AG10803 (cell line): ENCODE data around the gene CCDC43.
"Not testable (repeated sequence)": the region's sequence is repeated elsewhere in the genome, so short reads cannot be mapped to it uniquely, and the experiment has no call there.

Source experiments
- DNase-seq: peaks from one replicate; pipeline ENCODE4 v3.0.0; 2010; ENCODE audit warnings: low read depth
- H3K4me3 ChIP-seq: 2 replicates; pipeline ENCODE4 v1.5.1; 2011; ENCODE audit warnings: mild to moderate bottlenecking, low read length, control low read depth
- CTCF ChIP-seq: conservative IDR thresholded peaks from 2 replicates; pipeline ENCODE4 v1.5.1; 2011; ENCODE audit warnings: mild to moderate bottlenecking, low read length, control low read depth, inconsistent platforms

The CCDC43 gene

GRCh38 chr17:44648963-44649362 is 40.6 kb downstream of the CCDC43 start:
- no peak for DNase-seq
- no peak overlapping the region for H3K4me3 ChIP-seq
- no peak for TF ChIP-seq CTCF

GRCh38 chr17:44647736-44648135 is 41.8 kb downstream of the CCDC43 start:
- no peak overlapping the region for H3K4me3 ChIP-seq
- DNase-seq: no peak
- no peak for TF ChIP-seq CTCF

DNA sequence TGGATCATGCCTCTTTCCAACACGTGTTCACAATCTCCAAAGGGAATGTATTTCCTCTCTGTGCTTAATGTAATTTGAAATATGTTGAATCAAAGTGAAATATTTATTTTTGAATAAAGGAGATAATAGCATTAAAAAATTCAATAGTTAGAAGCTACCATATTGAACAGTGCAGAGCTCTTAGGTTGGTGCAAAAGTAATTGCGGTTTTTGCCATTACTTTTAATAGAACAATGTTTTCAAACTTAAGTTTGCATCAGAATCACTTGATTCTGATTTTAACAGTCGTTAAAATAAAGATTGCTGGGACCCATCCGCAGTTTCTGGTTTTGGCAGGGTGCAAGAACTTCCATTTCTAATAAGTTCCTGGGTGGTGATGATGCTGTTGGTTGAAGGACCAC is 43.3 kb downstream of the CCDC43 start:
- DNase-seq: no peak

GRCh38 chr17:44645341-44645740 is 44.2 kb downstream of the CCDC43 start:
- H3K4me3 ChIP-seq: no peak overlapping the region
- no peak for DNase-seq
- TF ChIP-seq CTCF: no peak

More for the DNA sequence above, 43.3 kb downstream of the CCDC43 start:
- H3K4me3 ChIP-seq: no peak overlapping the region
- TF ChIP-seq CTCF: no peak

DNA sequence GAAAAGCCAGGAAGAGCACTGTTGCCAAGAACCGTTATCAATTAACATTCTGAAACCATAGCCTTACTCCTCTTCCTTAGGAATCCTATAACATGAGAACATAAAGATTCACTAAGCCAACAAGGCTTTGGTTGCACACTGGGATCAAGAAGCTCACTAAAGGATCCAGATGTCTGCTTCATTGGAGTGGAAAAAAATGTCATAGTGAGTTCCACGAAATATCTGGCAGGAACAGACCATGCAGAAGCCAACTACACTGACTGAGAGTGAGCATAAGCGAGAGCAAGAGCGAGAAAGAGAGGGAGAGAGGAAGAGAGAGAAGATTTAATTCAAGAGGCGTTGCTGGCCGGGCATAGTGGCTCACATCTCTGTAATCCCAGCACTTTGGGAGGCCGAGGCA is 46.7 kb downstream of the CCDC43 start:
- H3K4me3 ChIP-seq: no peak overlapping the region
- DNase-seq: peak; percentile 46
- TF ChIP-seq CTCF: no peak

GRCh38 chr17:44637066-44637465 is 52.5 kb downstream of the CCDC43 start:
- no peak for DNase-seq
- no peak for TF ChIP-seq CTCF
- H3K4me3 ChIP-seq: no peak overlapping the region

- no peak overlapping the region for H3K4me3 ChIP-seq
- DNase-seq: peak; percentile 76
- peak; percentile 77 for TF ChIP-seq CTCF
These were observed 53.0 kb downstream of the CCDC43 start for GRCh38 chr17:44636562-44636961.

GRCh38 chr17:44634401-44634800 is 55.2 kb downstream of the CCDC43 start:
- not testable (repeated sequence) for H3K4me3 ChIP-seq, DNase-seq
